GM19025 (cell line): Measurements from ENCODE around the gene RANBP10.
"Not testable (repeated sequence)": the region's sequence is repeated elsewhere in the genome, so short reads cannot be mapped to it uniquely, and the experiment has no call there.

ENCODE experiments used
- ATAC-seq: cut with Tn5 transposase; IDR thresholded peaks from one replicate; pipeline ENCODE4 v1.9.1; 2021; ENCODE audit warnings: mild to moderate bottlenecking, low read depth, moderate library complexity; ENCODE audit not compliant: unreplicated experiment

RANBP10 gene

DNA sequence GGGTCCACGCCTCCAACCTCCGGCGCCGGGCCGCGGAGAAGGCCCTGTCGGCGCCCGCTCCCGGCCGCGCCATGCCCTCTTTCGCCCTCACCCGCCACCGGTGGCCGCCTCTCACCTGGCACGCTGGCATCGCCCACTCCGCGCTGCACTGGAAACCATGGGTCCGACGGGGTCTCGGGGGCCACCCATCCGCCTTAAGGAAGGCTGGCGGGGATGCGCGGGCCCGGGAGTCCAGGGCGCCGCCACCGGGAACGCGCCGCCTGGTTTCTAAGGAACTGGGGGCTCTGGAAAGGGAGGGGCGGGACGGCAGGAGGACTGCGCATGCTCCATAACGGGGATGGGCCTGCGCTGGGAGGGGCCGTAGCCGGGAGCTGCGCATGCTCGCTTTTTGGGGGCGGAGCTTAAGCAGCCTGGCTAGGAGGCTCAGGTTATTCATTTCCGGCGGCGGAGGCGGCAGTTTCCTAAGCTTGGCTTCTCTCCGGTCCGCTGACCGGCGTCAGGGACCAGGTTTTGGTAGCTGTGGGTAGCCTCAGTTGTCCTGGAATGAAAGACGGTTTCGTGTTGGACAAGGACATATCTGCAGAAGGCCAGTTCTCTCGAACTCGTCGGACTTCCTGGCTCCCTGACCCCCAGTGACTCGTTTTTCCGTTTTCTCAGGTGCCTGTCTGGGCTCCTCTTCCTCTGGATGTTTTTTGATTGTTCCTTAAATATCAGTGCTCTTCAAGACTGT, 87.1 kb downstream of the RANBP10 start, which contains the start of gene GFOD2:
Gene GFOD2 (minus strand): TSS at position 269 of the 730 bp plus-strand sequence. CDS start 33,601 bp downstream, outside the sequence.
- peak; percentile 88 for ATAC-seq

DNA sequence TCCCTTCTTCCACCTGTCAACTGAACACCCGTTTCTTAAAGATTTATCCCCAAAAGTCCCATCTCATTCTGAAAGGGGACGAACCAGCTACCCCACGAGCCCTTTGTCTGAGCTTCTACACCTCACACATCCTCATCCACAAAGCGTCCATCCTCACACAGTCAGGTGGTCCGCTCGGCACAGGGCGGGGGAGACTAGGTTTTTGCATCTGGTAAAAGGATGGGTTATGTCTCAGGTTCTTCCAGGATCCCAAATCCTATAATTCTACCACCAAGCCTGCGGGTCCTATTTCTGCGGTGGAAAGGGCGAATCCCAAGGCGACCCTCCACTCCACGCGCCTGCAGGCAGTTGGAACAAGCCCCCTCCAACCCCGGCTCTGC, 87.7 kb downstream of the RANBP10 start:
- ATAC-seq = no peak

DNA sequence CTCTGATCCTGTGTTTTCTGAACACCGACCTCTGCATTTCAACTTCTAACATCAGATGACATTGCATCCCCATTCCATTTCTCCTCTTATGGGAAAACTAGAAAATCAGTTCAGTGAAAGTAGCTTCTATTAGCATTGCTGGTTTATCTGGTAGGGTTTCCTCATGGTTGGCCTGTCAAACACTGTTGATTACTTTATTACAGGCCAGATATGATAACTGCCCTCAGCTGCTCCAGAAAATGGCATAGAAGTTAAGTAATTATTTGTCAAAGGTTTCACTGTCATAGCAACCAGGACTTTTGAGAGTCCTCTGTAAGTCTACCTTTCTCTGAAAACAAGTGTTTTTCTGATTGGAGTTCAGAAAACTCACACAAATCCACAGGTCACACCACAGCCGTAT, 90.3 kb downstream of the RANBP10 start:
- ATAC-seq = no peak

DNA sequence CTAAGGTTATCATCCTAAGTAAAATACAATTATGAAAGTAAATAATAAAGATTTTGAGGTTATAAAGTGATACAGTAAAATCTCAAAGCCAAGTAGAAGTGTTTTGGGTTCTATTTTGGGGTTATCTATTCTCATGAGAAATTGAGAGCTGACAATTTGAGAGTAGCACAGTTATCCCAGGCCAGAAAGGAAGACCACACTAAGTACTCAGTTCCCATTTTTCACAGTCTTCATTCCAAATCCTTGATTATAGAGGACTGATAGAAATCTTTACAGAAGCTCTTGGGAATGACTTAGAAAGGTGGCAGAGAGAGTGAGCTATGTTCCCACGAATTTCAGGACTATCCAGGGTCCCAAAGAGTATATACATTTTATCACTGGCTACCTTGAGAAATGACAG, 91.8 kb downstream of the RANBP10 start:
- no peak for ATAC-seq

DNA sequence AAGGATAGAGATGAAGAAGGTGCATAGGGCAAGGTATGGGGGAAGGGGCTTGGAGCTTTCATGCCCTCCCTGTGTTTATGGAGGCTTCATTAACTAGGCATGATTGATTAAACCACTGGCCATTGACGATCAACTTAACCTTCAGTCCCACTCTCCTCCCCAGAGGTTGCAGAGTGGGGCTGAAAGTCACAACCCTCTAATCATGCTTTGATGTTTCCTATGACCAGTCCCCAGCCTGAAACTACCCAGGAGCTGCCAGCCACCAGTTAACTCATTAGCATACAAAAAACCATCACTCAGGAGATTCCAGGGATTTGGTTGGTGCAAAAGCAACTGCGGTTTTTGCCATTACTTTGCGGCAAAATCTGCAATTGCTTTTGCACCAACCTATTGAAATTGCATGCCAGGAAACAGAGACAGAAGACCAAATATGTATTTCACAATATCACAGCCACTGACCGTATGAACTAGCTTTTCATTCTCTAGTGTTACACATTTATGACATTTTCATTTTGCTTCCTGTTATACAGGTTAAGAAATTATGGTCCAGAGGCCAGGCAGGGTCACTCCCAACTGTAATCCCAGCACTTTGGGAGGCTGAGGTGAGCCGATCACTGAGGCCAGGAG, 92.6 kb downstream of the RANBP10 start:
- ATAC-seq = no peak

DNA sequence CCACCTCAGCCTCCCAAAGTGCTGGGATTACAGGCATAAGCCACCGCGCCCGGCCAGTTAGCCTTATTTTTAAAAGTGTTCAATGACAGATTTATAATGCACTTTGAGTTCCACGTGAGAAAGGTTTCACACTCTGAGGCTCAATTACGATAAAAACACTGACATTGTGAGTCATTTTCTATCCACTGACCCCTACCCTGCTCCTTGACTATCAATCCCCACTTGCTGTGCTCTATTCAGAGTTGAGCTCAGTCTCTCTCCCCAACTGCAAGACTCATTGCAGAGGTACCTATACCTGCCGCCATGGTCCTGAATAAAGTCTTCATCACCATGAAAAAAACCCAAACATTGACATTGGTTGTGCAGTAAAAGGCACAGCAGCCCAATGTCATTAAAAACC, 95.8 kb downstream of the RANBP10 start:
- ATAC-seq = no peak

DNA sequence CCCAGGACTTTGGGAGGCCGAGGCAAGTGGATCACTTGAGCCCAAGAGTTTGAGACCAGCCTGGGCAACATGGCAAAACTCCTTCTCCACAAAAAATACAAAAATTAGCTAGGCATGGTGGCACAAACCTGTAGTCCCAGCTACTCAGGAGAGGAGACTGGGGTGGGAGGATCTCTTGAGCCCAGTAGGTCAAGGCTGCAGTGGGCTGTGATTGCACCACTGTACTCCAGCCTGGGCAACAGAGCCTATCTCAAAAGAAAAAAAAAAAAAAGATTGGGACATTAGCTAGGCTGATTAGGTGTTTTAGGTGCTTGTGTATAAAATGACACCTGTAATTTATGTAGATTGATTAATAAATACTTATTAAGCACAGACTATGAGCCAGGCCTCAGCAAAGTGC, 97.3 kb downstream of the RANBP10 start:
- no peak for ATAC-seq

DNA sequence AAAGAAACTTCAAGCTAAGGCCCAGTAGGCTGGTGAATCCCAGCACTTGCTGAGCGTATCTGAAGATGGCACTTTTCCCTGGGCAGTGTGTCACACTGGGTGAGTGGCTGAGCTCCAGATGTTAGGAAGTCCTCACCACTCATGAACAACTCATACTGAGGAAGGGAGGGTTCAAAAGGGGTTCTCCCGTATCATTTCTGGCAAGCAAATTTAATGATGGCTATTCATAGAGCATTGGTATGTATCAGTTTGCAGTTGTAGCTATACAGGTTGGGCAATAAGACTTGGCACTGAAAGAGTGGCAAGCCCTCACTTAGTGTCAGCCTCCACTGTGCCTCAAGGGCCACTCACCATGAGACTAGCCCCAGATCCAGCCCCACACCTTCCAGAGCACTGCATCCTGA, 98.0 kb downstream of the RANBP10 start:
- ATAC-seq = no peak

DNA sequence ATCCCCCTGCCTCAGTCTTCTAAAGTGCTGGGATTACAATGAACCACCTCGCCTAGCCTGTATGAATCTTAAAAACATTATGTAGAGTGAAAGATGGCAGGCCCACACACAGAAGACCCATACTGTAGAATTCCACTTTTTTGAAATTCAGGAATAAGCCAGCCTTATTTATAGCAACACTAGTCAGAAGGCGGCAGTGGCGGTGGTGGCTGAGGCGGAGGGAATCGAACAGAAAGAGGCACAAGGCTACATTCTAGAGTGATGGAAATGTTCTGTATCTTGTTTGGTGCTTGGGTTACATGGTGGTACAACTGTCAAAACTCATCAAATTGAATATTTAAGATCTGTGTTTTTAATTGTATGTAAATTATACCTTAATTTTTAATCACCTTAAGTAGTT, 98.6 kb downstream of the RANBP10 start:
- no peak for ATAC-seq

DNA sequence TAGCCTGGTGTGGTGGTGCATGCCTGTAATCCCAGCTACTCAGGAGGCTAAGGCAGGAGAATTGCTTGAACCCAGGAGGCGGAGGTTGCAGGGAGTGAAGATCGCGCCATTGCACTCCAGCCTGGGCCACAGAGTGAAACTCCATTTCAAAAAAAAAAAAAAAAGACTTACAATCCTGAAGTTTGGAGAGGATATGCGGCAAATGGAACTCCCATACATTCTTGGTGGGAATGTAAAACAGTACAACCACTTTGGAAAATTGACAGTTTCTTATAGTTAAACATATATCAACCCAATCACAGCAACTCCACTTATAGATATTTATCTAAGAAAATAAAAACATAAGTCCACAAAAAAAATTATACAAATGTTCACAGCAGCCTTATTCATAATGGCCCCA, 99.2 kb downstream of the RANBP10 start:
- ATAC-seq = no peak

DNA sequence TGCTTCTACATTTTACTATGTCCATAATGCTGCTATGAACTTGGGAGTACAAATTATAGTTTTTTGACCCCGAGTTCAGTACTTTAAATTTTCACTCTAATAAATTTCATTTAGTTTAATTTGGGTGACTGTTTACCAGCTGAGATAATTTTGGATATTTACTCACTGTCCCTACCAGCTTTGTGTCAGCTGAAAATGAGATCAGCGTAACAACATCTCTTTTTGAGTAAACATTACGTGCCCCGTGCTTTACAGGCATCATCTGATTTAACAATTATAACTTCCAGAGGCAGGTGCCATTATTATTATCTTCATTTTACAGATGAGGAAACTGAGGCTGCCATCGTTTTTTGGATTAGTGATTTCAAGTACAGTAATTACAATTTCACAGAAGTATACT, 102.2 kb downstream of the RANBP10 start:
- no peak for ATAC-seq

DNA sequence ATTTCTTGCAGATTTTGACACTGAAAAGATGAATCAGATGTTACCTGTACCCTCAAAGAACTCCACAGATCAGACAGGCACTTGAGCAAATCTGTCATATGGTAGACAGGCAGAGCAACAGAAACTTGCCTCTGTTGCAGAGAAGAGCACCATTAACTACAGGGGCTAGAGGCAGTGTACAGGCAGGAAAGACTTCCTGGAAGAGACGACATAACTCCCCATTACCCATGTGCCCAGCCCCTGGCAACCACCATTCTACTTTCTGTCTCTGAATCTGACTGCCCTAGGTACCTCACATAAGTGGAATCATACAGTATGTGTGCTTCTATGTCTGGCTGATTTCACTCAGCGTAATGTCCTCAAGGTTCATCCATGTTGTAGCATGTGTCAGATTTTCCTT, 102.7 kb downstream of the RANBP10 start:
- ATAC-seq = no peak

DNA sequence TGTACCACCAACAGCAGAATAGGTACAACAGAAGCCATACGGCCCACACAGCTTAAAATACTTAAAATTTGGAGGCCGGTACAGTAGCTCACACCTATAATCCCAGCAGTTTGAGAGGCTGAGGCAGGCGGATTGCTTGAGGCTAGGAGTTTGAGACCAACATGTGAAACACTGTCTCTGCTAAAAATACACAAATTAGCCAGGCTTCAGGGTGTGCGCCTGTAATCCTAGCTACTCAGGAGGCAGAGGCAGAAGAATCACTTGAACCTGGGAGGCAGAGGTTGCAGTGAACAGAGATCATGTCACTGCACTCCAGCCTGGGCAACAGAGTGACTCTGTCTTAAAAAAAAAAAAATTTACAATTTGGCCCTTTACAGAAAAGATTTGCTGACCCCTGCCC, 104.2 kb downstream of the RANBP10 start:
- ATAC-seq = no peak

DNA sequence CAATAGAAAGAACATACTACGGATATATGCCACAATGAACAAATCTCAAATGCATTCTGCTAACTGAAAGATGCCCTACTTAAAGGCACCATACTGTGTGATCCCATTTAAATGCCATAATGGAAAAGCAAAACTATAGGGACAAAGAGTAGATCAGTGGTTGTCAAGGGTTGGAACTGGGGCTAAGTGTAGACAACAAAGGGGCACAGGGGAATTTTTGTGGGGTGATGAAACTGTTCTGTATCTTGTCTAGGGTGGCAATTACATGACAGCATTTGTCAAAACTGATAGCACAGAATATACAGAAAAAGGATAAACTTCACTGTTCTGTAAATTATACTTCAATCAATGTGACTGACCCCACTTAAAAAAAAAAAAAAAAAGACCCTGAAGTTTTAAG, 104.9 kb downstream of the RANBP10 start:
- no peak for ATAC-seq

DNA sequence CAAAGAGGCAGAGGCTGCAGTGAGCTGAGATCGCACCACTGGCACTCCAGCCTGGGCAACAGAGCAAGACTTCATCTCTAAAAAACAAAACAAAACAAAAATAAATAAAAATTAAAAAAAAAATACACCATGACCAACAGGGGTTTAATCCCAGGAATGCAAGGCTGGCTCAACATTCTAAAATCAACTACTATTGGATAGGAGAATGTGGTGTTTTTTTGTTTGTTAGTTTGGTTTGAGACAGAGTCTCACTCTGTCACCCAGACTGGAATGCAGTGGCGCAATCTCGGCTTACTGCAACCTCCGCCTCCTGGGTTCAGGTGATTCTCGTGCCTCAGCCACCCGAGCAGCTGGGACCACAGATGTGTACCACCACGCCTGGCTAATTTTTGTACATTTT, 107.1 kb downstream of the RANBP10 start:
- no peak for ATAC-seq

DNA sequence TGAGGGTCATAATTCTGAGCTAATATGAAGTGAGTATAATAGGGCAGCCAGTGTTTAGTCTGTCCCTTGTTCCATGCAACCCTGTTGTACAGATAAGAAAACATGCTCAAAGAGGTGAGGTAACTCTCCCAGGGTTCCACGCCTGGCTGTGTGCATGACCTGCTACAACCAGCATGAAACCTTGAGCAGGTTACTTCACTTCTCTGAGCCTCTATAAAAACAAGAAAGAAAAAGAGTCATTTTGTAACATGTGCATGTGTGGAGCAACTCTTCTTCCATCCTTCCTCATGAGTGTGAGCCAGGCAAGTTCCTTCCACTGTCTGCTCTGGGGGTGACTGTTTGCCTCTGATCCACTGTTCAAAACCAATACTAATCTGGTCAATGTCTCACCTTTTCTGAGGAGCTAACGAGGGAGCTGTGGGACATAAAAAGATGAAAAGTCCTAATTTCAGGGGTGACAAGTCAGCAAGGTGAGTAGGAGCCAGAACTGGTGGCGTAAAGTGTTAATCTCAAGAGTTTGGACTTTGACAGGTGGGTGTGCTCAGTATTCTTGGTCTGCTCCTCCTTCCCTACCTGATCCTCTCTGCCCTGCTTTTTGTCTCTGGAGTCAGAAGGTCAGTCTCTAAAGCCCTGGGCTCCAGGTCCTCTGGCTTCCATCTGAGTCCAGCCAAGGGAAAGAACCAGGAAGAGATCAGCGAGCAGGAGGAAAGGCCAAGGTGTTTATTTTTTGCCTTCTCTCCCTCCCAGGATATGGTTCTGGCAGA, 108.8 kb downstream of the RANBP10 start:
- ATAC-seq = no peak

DNA sequence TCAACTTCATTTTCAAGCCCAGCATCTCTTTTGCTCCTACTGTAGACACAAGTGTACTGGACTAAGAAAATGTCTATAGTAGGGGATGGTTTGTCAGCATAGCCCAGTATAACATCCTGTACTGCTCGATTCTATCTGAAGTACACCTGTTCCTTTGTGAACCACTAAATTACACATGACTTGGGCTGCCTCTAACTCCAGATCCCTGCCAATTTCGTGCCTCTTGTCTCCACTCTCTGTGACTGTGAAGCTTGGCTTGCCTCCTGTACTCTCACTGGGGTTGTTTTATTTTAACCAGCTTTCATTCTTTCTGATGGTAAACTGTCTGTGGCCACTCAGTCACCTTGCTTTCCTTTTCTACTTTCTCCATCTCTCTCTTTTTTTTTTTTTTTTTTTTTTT, 111.7 kb downstream of the RANBP10 start:
- ATAC-seq = no peak

DNA sequence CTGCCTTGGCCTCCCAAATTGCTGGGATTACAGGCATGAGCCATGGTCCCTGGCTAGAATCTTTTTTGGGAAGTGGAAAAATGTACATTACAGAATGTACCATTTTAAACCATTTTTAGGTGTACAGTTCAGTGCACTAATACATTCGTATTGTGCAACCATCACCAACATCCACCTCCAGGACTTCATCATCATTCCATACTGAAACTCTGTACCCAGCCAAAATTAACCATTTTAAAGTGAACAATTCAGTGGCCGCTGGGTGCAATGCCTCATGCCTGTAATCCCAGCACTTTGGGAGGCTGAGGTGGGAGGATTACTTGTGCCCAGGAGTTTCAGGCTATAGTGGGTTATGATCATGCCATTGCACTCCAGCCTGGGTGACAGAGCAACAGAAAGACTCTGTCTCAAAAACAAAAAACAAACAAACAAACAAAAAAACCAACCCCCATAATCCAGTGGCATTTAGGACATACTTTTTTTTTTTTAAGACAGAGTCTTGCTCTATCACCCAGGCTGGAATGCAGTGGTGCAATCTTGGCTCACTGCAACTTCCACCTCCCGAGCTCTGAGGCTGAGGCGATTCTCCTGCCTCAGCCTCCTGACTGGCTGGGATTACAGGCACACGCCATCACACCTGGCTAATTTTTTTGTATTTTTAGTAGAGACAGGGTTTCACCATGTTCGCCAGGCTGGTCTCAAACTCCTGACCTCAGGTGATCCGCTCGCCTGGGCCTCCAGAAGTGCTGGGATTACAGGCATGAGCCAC, 112.7 kb downstream of the RANBP10 start:
- ATAC-seq = not testable (repeated sequence)

DNA sequence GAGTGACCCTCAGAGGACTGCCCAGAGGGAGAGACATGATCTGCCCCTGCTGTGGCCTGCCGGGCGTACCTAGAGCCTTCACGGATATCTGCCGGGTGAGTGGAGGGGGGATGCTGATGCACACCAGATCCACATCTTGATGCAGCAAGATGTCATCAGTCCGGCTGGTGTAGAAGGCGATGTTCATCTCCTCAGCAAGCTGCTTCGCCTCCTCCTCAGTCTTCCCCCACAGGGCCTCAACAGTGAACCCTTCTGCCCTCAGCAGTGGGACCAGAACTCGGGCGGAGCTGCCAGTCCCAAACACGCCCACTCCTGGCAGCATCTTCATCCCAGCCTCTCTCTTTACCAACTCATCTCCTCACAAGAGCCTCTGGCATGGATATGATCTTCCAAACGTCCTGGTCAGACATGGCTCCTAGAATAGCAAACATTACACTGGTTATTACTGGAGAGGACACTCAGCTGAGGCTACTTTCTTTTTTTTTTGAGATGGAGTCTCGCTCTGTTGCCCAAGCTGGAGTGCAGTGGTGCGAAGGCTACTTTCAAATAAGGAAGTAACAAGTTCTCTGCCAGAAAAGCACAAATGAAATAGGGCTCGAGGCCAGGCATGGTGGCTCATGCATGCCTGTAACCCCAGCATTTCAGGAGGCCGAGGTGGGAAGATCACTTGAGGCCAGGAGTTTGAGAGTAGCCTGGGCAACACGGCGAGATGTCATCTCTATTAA, 120.8 kb downstream of the RANBP10 start:
- ATAC-seq = no peak

DNA sequence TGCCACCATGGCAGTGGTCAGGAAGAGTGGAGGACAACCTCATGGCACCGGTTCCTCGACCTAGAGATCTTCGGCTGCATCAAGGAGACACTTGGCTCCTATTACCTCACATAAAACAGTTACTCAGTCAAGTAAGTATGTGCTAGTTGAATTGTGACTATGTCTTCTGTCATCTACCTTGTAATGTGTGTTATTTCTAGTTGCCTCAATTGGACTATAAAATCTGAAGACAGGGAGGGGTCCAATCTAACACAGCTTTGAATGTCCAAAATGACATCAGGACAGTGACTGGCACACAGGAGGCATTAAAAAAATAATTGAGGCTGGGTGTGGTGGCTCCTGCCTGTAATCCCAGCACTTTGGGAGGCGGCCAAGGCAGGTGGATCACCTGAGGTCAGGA, 122.6 kb downstream of the RANBP10 start:
- ATAC-seq = no peak
